GM12892 (cell line): Measurements from ENCODE around the gene JARID2.

ENCODE experiments used
- POLR2A ChIP-seq: IDR thresholded peaks from 2 replicates; pipeline ENCODE4 v1.6.1; 2011; ENCODE audit warnings: low read depth, low read length, control low read depth
- POLR2AphosphoS5 ChIP-seq: IDR thresholded peaks from 2 replicates; pipeline ENCODE4 v1.6.1; 2011; ENCODE audit warnings: low read depth, low read length, control low read depth

GRCh38 chr6:15351631-15352030, 105.8 kb downstream of the JARID2 start:
- no peak for TF ChIP-seq POLR2AphosphoS5
- TF ChIP-seq POLR2A = no peak
